GM19463 (cell line): Measurements from ENCODE around the gene ST3GAL2.

Experiments used
- ATAC-seq: cut with Tn5 transposase; IDR thresholded peaks from one replicate; pipeline ENCODE4 v1.9.1; 2021; ENCODE audit warnings: mild to moderate bottlenecking, moderate library complexity; ENCODE audit not compliant: unreplicated experiment

Gene ST3GAL2

GRCh38 chr16:70438585-70438968, 323 bp downstream of the ST3GAL2 start:
- no peak for ATAC-seq

- ATAC-seq, result no peak
These were observed 1.0 kb downstream of the ST3GAL2 start for GRCh38 chr16:70437582-70438557.

GRCh38 chr16:70437017-70437581, 1.8 kb downstream of the ST3GAL2 start:
- ATAC-seq, result no peak

- ATAC-seq, result no peak
These were observed 4.2 kb downstream of the ST3GAL2 start for GRCh38 chr16:70434484-70435260.

- no peak for ATAC-seq
These were observed 5.3 kb downstream of the ST3GAL2 start for GRCh38 chr16:70433458-70434103.

GRCh38 chr16:70432723-70433457, 6.0 kb downstream of the ST3GAL2 start:
- peak; percentile 21 for ATAC-seq

- ATAC-seq, result no peak
These were observed 6.6 kb downstream of the ST3GAL2 start for GRCh38 chr16:70432356-70432722.

GRCh38 chr16:70430667-70431536, 8.0 kb downstream of the ST3GAL2 start:
- peak; percentile 36 for ATAC-seq

- no peak for ATAC-seq
These were observed 8.8 kb downstream of the ST3GAL2 start for GRCh38 chr16:70429888-70430666.

GRCh38 chr16:70428178-70428998, 10.5 kb downstream of the ST3GAL2 start:
- peak; percentile 38 for ATAC-seq

GRCh38 chr16:70427786-70428177, 11.1 kb downstream of the ST3GAL2 start:
- no peak for ATAC-seq

GRCh38 chr16:70422543-70422942, 16.4 kb downstream of the ST3GAL2 start:
- no peak for ATAC-seq

GRCh38 chr16:70421473-70422311, 17.2 kb downstream of the ST3GAL2 start:
- no peak for ATAC-seq

GRCh38 chr16:70421014-70421413, 17.9 kb downstream of the ST3GAL2 start:
- no peak for ATAC-seq

GRCh38 chr16:70419384-70420327, 19.2 kb downstream of the ST3GAL2 start:
- no peak for ATAC-seq

GRCh38 chr16:70418993-70419318, 19.9 kb downstream of the ST3GAL2 start:
- ATAC-seq, result no peak
